Erythroblast (primary cell): Measurements from ENCODE around the gene STX2.

ENCODE experiments used
- GATA1 ChIP-seq: IDR thresholded peaks from 2 replicates; pipeline ENCODE4 v1.6.1; 2011; ENCODE audit warnings: low read depth, mild to moderate bottlenecking, control low read depth, low read length, moderate library complexity
- POLR2A ChIP-seq: IDR thresholded peaks from 2 replicates; pipeline ENCODE4 v1.6.1; 2011; ENCODE audit warnings: mild to moderate bottlenecking, low read length

DNA sequence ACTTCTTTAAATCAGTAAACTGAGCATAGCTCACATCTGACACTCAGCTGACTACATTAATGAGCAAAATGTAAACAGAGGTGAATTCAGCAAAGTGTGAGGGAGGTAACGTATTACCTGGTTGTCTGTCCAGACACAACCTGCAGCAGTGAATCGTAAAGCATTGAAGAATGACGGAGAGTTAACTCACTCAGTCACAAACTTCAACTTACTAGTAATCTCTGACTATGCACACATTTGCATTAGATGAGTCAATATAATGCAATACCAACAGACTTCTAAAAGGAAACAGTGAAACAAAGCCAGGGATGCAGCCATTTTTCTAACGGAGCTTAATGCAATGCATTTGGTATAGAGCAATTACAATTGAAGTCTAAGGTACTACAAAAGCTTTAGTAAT lies 40.0 kb downstream of the STX2 start:
- TF ChIP-seq POLR2A (no peak), GATA1 (no peak)
